HepG2 (cell line): ENCODE results near the gene U2AF2. TPM values are rescaled to one million over a fixed set of nuclear protein-coding genes. Genes with fewer than 3 reads are reported as not detected.
A peak's percentile ranks its signal among the peaks of the same experiment; 100 is the strongest.

Experiments
- ASH2L ChIP-seq: fragments of 300-600, 200-600 bp; sonication (generic); IDR thresholded peaks from 2 replicates; pipeline ENCODE4 v1.7.0; 2017; ENCODE audit warnings: low read depth, mild to moderate bottlenecking, moderate library complexity, mixed read lengths, low read length; ENCODE audit not compliant: insufficient read length
- IKZF5 ChIP-seq: IDR thresholded peaks from 2 replicates; pipeline ENCODE4 v1.6.1; 2018; ENCODE audit warnings: missing genetic modification reagents, mild to moderate bottlenecking, missing compliant biosample characterization
- PRDM15 ChIP-seq: sonication (generic); formaldehyde crosslinking; IDR thresholded peaks from 2 replicates; pipeline ENCODE4 v1.4.0; 2020; ENCODE audit warnings: missing genetic modification reagents
- RBFOX2 ChIP-seq: fragments of 200-400 bp; formaldehyde crosslinking; IDR thresholded peaks from 2 replicates; pipeline ENCODE4 v1.6.1; 2017; ENCODE audit warnings: low read depth, mild to moderate bottlenecking, low read length
- REL ChIP-seq: sonication (generic); formaldehyde crosslinking; conservative IDR thresholded peaks from 2 replicates; pipeline ENCODE4 v1.8.0; 2022; ENCODE audit warnings: mild to moderate bottlenecking, missing genetic modification reagents, moderate library complexity
- RORA ChIP-seq: sonication (generic); formaldehyde crosslinking; IDR thresholded peaks from 2 replicates; pipeline ENCODE4 v1.5.0; 2020; ENCODE audit warnings: mild to moderate bottlenecking, missing genetic modification reagents, moderate library complexity
- SAFB2 ChIP-seq: sonication (generic); formaldehyde crosslinking; IDR thresholded peaks from 2 replicates; pipeline ENCODE4 v1.5.1; 2020; ENCODE audit warnings: missing genetic modification reagents, low read depth, mild to moderate bottlenecking, borderline replicate concordance
- ZNF136 ChIP-seq: sonication (generic); formaldehyde crosslinking; IDR thresholded peaks from 2 replicates; pipeline ENCODE4 v1.8.1; 2022; ENCODE audit warnings: low read depth, mild to moderate bottlenecking, moderate library complexity, missing genetic modification reagents
- ZNF160 ChIP-seq: sonication (generic); formaldehyde crosslinking; IDR thresholded peaks from 2 replicates; pipeline ENCODE4 v1.8.0; 2022; ENCODE audit warnings: mild to moderate bottlenecking, inconsistent platforms, missing genetic modification reagents
- ZNF256 ChIP-seq: sonication (generic); formaldehyde crosslinking; conservative IDR thresholded peaks from 2 replicates; pipeline ENCODE4 v1.4.0; 2020; ENCODE audit warnings: missing genetic modification reagents
- ZNF337 ChIP-seq: sonication (generic); formaldehyde crosslinking; IDR thresholded peaks from 2 replicates; pipeline ENCODE4 v1.5.1; 2020; ENCODE audit warnings: missing genetic modification reagents, low read depth, mild to moderate bottlenecking, borderline replicate concordance
- ZNF407 ChIP-seq: sonication (generic); formaldehyde crosslinking; IDR thresholded peaks from one replicate; pipeline ENCODE4 v1.5.1; 2020; ENCODE audit warnings: mild to moderate bottlenecking, missing genetic modification reagents; ENCODE audit errors: not compliant biosample characterization
- ZNF557 ChIP-seq: sonication (generic); formaldehyde crosslinking; IDR thresholded peaks from 2 replicates; pipeline ENCODE4 v1.4.0; 2020; ENCODE audit warnings: missing genetic modification reagents
- ZNF570 ChIP-seq: sonication (generic); formaldehyde crosslinking; IDR thresholded peaks from 2 replicates; pipeline ENCODE4 v1.4.0; 2020; ENCODE audit warnings: mild to moderate bottlenecking, missing genetic modification reagents, borderline replicate concordance
- ZSCAN9 ChIP-seq: IDR thresholded peaks from 2 replicates; pipeline ENCODE4 v1.6.1; 2016; ENCODE audit warnings: borderline replicate concordance
- polyA plus RNA-seq, 8 experiments: library from polyadenylated mRNA; depleted of rRNA in 3 of 8; stranded (reverse) in 7 of 8; unstranded in 1 of 8; fragments of >200 nt; fragmentation: Illumina TruSeq in 4 of 8; extraction: Trizol in 4 of 8; gene quantifications; 2 replicates each; pipeline versions ENCODE4 v1.2.1 to v1.2.3, GENCODE V29; 2011 to 2016; ENCODE audit warnings: low read depth in 4 of 8, missing spikeins in 1 of 8, mixed read lengths in 1 of 8; ENCODE audit not compliant: insufficient read depth in 1 of 8
- total RNA-seq, 5 experiments: library from RNA; depleted of rRNA; stranded (reverse); fragments of >200 nt; fragmentation: Illumina TruSeq; extraction: Trizol; gene quantifications; 2 replicates each; pipeline ENCODE4 v1.2.3, GENCODE V29; 2016; ENCODE audit warnings: low read depth in 1 of 5

U2AF2 gene
- total and polyA plus RNA-seq, 2 of the 13 experiments (the other 11 are each of a cell fraction or from before 2014, with no cell fraction given): 84.3 to 124 TPM

- TF ChIP-seq ZNF407 (CRISPR knock-in tag): no peak
- TF ChIP-seq RORA: no peak
- no peak for TF ChIP-seq SAFB2 (CRISPR knock-in tag)
- no peak for TF ChIP-seq ZNF557
- TF ChIP-seq ZSCAN9 (CRISPR knock-in tag): no peak; the same call in 1 of the 2 replicates
- TF ChIP-seq IKZF5 (CRISPR knock-in tag): peak; percentile 81
- TF ChIP-seq ZNF136 (CRISPR knock-in tag): no peak
- TF ChIP-seq REL: no peak
- no peak for TF ChIP-seq ZNF337 (CRISPR knock-in tag)
- TF ChIP-seq ASH2L: peak; percentile 89
- TF ChIP-seq RBFOX2: peak; percentile 63
- TF ChIP-seq PRDM15: no peak
- TF ChIP-seq ZNF256 (CRISPR knock-in tag): no peak
- TF ChIP-seq ZNF160 (CRISPR knock-in tag): no peak
- no peak for TF ChIP-seq ZNF570 (CRISPR knock-in tag)
These were observed 11.6 kb upstream of the U2AF2 start, which contains the start of gene ZNF581 (continued) for GRCh38 chr19:55643003-55643886.
